NCI-H1105 treated with DMSO at 0.1 percent for 48 hours (cell line): Measurements from ENCODE around the gene TTLL7.
"Not testable (repeated sequence)": the region's sequence is repeated elsewhere in the genome, so short reads cannot be mapped to it uniquely, and the experiment has no call there.

Experiments
- DNase-seq: peaks from one replicate; lab custom pipeline; 2025; lab: John Stamatoyannopoulos, UW

Gene TTLL7

GRCh38 chr1:83932281-83932680, 66.7 kb downstream of the TTLL7 start:
- DNase-seq = no peak

- DNase-seq = peak; percentile 57
Observed at GRCh38 chr1:83931658-83932253, 67.2 kb downstream of the TTLL7 start.

- DNase-seq = no peak
Observed at GRCh38 chr1:83929184-83929583, 69.7 kb downstream of the TTLL7 start.

- no peak for DNase-seq
Observed at GRCh38 chr1:83928396-83928795, 70.5 kb downstream of the TTLL7 start.

GRCh38 chr1:83927701-83928100, 71.2 kb downstream of the TTLL7 start:
- no peak for DNase-seq

GRCh38 chr1:83927061-83927460, 71.9 kb downstream of the TTLL7 start:
- no peak for DNase-seq

- no peak for DNase-seq
Observed at GRCh38 chr1:83923553-83923952, 75.4 kb downstream of the TTLL7 start.

- no peak for DNase-seq
Observed at GRCh38 chr1:83922431-83922830, 76.5 kb downstream of the TTLL7 start.

- DNase-seq = no peak
Observed at GRCh38 chr1:83920320-83920719, 78.6 kb downstream of the TTLL7 start.

GRCh38 chr1:83919872-83920271, 79.1 kb downstream of the TTLL7 start:
- DNase-seq = no peak

- no peak for DNase-seq
Observed at GRCh38 chr1:83918688-83919285, 80.1 kb downstream of the TTLL7 start.

GRCh38 chr1:83917959-83918358, 81.0 kb downstream of the TTLL7 start:
- DNase-seq = no peak

GRCh38 chr1:83916094-83916493, 82.8 kb downstream of the TTLL7 start:
- DNase-seq = not testable (repeated sequence)

- no peak for DNase-seq
Observed at GRCh38 chr1:83912876-83913275, 86.1 kb downstream of the TTLL7 start.

- DNase-seq = no peak
Observed at GRCh38 chr1:83910461-83910860, 88.5 kb downstream of the TTLL7 start.

GRCh38 chr1:83909687-83910086, 89.2 kb downstream of the TTLL7 start:
- no peak for DNase-seq

- peak; percentile 27 for DNase-seq
Observed at GRCh38 chr1:83905315-83905907, 93.5 kb downstream of the TTLL7 start.

GRCh38 chr1:83901547-83902155, 97.3 kb downstream of the TTLL7 start:
- no peak for DNase-seq

GRCh38 chr1:83900524-83900923, 98.4 kb downstream of the TTLL7 start:
- DNase-seq = no peak

GRCh38 chr1:83897516-83897915, 101.4 kb downstream of the TTLL7 start:
- no peak for DNase-seq

GRCh38 chr1:83896299-83896698, 102.6 kb downstream of the TTLL7 start:
- no peak for DNase-seq

- DNase-seq = no peak
Observed at GRCh38 chr1:83889707-83890106, 109.2 kb downstream of the TTLL7 start.

GRCh38 chr1:83887483-83887882, 111.4 kb downstream of the TTLL7 start:
- DNase-seq = no peak
